ENCODE data around the gene MGAT4C. TPM values are rescaled to one million over a fixed set of nuclear protein-coding genes. Genes with fewer than 3 reads are reported as not detected.

Gene MGAT4C
- total and polyA plus RNA-seq, 2 experiments from 2014 or later, result 2.9 to 4.8 TPM

DNA sequence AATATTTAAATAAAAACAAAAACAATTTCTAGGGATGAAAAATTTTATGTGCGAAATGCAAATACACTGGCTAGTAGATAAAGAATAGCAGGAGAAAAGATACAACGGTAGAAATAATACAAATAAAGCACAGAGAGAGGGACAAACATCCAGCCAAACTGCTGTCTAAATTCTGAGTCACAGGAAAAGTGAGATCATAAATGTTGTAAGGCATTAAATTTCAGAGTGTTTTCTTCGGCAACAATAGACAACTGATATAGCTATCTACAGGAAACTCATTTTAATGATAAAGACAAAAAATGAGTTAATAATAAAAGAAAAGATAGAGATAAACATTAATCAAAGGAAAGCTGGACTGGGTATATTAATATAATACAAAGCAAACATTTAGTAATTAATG lies 259.9 kb downstream of the MGAT4C start:
- Histone ChIP-seq H2AFZ (no peak overlapping the region), H3K9me3 (ENCODE audit: low read depth) (no peaks in the 10 kb centered on the region), H4K20me1 (ENCODE audit: insufficient read depth, poor library complexity, severe bottlenecking) (no peaks in the 10 kb centered on the region), H3K79me2 (no peaks in the 10 kb centered on the region), H3K36me3 (replicated peaks; ENCODE audit: insufficient read depth, low read depth) (no peaks in the 10 kb centered on the region), H3K4me2 (no peak overlapping the region), H3K27me3 (no peaks in the 10 kb centered on the region), H3K4me3 (no peak overlapping the region), H3K9me2 (replicated peaks; ENCODE audit: insufficient read depth) (no peaks in the 10 kb centered on the region), H3K4me1 (ENCODE audit: insufficient read depth) (no peaks in the 10 kb centered on the region), H3K27ac (no peak overlapping the region)
- TF ChIP-seq EZH2phosphoT487 (IDR thresholded peaks at IDR 0.05; ENCODE audit: low read depth, severe bottlenecking, unreplicated experiment) (no peak), EZH2 (IDR thresholded peaks at IDR 0.05; ENCODE audit: borderline replicate concordance) (no peak)
- TF ChIP-seq, protein P1, sequence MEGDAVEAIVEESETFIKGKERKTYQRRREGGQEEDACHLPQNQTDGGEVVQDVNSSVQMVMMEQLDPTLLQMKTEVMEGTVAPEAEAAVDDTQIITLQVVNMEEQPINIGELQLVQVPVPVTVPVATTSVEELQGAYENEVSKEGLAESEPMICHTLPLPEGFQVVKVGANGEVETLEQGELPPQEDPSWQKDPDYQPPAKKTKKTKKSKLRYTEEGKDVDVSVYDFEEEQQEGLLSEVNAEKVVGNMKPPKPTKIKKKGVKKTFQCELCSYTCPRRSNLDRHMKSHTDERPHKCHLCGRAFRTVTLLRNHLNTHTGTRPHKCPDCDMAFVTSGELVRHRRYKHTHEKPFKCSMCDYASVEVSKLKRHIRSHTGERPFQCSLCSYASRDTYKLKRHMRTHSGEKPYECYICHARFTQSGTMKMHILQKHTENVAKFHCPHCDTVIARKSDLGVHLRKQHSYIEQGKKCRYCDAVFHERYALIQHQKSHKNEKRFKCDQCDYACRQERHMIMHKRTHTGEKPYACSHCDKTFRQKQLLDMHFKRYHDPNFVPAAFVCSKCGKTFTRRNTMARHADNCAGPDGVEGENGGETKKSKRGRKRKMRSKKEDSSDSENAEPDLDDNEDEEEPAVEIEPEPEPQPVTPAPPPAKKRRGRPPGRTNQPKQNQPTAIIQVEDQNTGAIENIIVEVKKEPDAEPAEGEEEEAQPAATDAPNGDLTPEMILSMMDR (IDR thresholded peaks at IDR 0.05; ENCODE audit: poor library complexity), result no peak
- WGBS (ENCODE audit: low lambda C conversion rate, missing lambda C conversion rate), result 89% methylated on average over 3 of the region's 3 CpGs
- no peak for DNase-seq (ENCODE audit: low spot score)

DNA sequence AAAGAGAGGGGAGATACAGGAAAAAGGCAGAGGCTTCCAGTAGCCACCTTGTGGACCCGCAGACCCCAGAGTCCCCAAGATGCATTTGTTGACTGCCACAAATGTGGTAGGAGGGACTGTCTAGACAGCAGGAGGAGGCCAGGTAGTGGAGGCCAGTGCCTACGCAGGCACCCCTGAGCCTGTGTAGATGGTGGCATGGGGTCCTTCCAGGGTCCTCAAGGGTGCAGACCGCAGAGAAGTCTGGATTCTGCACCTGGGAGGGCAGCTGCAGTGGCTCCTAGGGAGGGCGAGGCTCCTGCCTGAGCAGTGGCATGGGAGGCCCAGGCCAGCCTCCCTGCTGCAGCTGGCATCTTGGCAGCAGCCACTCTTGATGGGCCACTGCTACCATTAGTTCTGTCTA lies 262.4 kb downstream of the MGAT4C start:
- Histone ChIP-seq H3K9me2 (replicated peaks; ENCODE audit: insufficient read depth) (no peaks in the 10 kb centered on the region), H2AFZ (no peak overlapping the region), H3K79me2 (no peaks in the 10 kb centered on the region), H3K27ac (no peak overlapping the region), H3K4me1 (ENCODE audit: insufficient read depth) (no peaks in the 10 kb centered on the region), H3K4me2 (no peak overlapping the region), H3K4me3 (no peak overlapping the region), H4K20me1 (ENCODE audit: insufficient read depth, poor library complexity, severe bottlenecking) (no peaks in the 10 kb centered on the region), H3K36me3 (replicated peaks; ENCODE audit: insufficient read depth, low read depth) (no peaks in the 10 kb centered on the region), H3K9me3 (ENCODE audit: low read depth) (no peaks in the 10 kb centered on the region), H3K27me3 (no peaks in the 10 kb centered on the region)
- DNase-seq (ENCODE audit: low spot score), result no peak
- TF ChIP-seq, protein P1 (IDR thresholded peaks at IDR 0.05; ENCODE audit: poor library complexity), result no peak
- TF ChIP-seq EZH2phosphoT487 (IDR thresholded peaks at IDR 0.05; ENCODE audit: low read depth, severe bottlenecking, unreplicated experiment) (no peak), EZH2 (IDR thresholded peaks at IDR 0.05; ENCODE audit: borderline replicate concordance) (no peak)
- 95% methylated on average over 4 of the region's 4 CpGs for WGBS (ENCODE audit: low lambda C conversion rate, missing lambda C conversion rate)

DNA sequence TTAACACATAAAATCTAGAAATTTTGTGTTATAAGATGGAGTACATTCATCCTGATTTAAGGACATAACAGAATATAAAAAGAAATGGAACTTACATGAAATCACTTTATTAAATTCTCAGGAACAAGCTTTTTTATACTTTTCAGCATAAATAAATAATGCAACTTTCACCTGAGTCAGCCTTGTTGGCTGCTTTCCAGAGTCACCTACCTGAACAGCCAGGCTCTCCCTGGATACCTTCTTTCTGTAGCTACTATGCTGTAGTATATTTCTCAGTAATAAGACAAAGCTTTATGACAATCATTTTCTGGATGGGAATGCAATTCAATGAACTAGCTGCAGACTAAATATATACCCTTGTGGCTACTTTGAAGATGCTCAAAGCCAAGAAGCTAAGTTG lies 270.2 kb downstream of the MGAT4C start:
- no peak overlapping the region for H3K27ac ChIP-seq
- H3K9me3 ChIP-seq (ENCODE audit: low read depth), result no peaks in the 10 kb centered on the region
- no peaks in the 10 kb centered on the region for H3K79me2 ChIP-seq
- H3K4me1 ChIP-seq (ENCODE audit: insufficient read depth), result no peaks in the 10 kb centered on the region
- H3K9me2 ChIP-seq (replicated peaks; ENCODE audit: insufficient read depth), result no peaks in the 10 kb centered on the region
- TF ChIP-seq EZH2 (IDR thresholded peaks at IDR 0.05; ENCODE audit: borderline replicate concordance) (no peak), EZH2phosphoT487 (IDR thresholded peaks at IDR 0.05; ENCODE audit: low read depth, severe bottlenecking, unreplicated experiment) (no peak)
- TF ChIP-seq, protein P1 (IDR thresholded peaks at IDR 0.05; ENCODE audit: poor library complexity), result no peak
- H2AFZ ChIP-seq, result no peak overlapping the region
- no peaks in the 10 kb centered on the region for H3K36me3 ChIP-seq (replicated peaks; ENCODE audit: insufficient read depth, low read depth)
- H3K4me3 ChIP-seq, result no peak overlapping the region
- no peak overlapping the region for H3K4me2 ChIP-seq
- DNase-seq (ENCODE audit: low spot score), result no peak
- H4K20me1 ChIP-seq (ENCODE audit: insufficient read depth, poor library complexity, severe bottlenecking), result no peaks in the 10 kb centered on the region
- H3K27me3 ChIP-seq, result no peaks in the 10 kb centered on the region

DNA sequence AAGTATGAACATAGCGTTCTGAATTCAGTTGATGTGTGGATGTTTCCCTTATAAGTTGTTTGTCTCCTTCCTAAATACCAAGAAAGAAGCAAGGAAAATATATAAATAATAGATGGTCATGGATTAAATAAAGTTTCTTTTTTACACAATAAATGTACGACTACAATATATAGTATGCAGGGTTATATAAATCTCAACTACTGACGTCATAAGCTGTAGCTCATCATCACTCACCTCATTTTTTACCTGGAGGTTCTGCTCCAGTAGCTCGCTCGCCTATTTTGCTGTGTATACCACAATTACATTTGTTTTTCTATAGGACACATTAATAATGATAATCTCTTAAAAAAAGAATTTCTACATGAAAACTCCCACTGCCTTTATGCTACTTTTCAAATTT lies 272.6 kb downstream of the MGAT4C start:
- TF ChIP-seq, protein P1 (IDR thresholded peaks at IDR 0.05; ENCODE audit: poor library complexity), result no peak
- TF ChIP-seq EZH2phosphoT487 (IDR thresholded peaks at IDR 0.05; ENCODE audit: low read depth, severe bottlenecking, unreplicated experiment), result no peak
- TF ChIP-seq EZH2 (IDR thresholded peaks at IDR 0.05; ENCODE audit: borderline replicate concordance), result no peak
- Histone ChIP-seq H3K9me3 (ENCODE audit: low read depth) (no peaks in the 10 kb centered on the region), H3K36me3 (replicated peaks; ENCODE audit: insufficient read depth, low read depth) (no peaks in the 10 kb centered on the region), H3K4me2 (no peak overlapping the region), H2AFZ (no peak overlapping the region), H3K79me2 (no peaks in the 10 kb centered on the region), H3K4me3 (no peak overlapping the region), H4K20me1 (ENCODE audit: insufficient read depth, poor library complexity, severe bottlenecking) (no peaks in the 10 kb centered on the region), H3K4me1 (ENCODE audit: insufficient read depth) (no peaks in the 10 kb centered on the region), H3K27me3 (no peaks in the 10 kb centered on the region), H3K27ac (no peak overlapping the region), H3K9me2 (replicated peaks; ENCODE audit: insufficient read depth) (no peaks in the 10 kb centered on the region)
- DNase-seq (ENCODE audit: low spot score), result no peak
- 85% methylated on average over 5 of the region's 5 CpGs for WGBS (ENCODE audit: low lambda C conversion rate, missing lambda C conversion rate)

Data from hepatocyte (in vitro differentiated cells).